Measurements from ENCODE around the gene TENT5D.
"Not testable (repeated sequence)": the region's sequence is repeated elsewhere in the genome, so short reads cannot be mapped to it uniquely, and the experiment has no call there.

The TENT5D gene

DNA sequence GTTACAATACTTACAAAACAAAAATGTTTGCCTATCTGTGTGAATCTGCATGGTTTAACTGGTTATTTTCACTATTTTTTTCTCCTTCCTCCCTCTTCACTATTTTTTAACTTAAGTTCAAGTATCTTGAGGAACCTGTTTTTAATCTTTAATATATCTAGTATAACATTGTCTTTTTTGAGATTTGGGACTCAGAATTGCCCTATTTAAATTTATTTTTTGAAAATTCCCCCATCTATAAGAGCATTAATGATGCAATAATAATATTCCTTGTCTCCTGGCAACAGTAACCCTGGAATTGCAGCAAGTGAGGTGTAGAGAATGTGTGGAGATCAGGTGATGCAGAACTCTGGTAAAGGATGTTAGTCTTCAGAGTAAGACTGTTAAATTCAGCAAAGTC lies at the start of gene TENT5D:
Gene TENT5D, plus strand, starts transcription at position 301 of the 400 bp plus-strand sequence. CDS start 22,093 bp downstream, outside the sequence.
- DNase-seq (ENCODE audit: low read depth): no peak
- no peak within 1 kb of the TSS for H3K4me3 ChIP-seq (ENCODE audit: low read depth, low read length)
- TF ChIP-seq, protein P1, sequence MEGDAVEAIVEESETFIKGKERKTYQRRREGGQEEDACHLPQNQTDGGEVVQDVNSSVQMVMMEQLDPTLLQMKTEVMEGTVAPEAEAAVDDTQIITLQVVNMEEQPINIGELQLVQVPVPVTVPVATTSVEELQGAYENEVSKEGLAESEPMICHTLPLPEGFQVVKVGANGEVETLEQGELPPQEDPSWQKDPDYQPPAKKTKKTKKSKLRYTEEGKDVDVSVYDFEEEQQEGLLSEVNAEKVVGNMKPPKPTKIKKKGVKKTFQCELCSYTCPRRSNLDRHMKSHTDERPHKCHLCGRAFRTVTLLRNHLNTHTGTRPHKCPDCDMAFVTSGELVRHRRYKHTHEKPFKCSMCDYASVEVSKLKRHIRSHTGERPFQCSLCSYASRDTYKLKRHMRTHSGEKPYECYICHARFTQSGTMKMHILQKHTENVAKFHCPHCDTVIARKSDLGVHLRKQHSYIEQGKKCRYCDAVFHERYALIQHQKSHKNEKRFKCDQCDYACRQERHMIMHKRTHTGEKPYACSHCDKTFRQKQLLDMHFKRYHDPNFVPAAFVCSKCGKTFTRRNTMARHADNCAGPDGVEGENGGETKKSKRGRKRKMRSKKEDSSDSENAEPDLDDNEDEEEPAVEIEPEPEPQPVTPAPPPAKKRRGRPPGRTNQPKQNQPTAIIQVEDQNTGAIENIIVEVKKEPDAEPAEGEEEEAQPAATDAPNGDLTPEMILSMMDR (IDR thresholded peaks at IDR 0.05; ENCODE audit: low read depth, low read length, missing control alignments): no peak

DNA sequence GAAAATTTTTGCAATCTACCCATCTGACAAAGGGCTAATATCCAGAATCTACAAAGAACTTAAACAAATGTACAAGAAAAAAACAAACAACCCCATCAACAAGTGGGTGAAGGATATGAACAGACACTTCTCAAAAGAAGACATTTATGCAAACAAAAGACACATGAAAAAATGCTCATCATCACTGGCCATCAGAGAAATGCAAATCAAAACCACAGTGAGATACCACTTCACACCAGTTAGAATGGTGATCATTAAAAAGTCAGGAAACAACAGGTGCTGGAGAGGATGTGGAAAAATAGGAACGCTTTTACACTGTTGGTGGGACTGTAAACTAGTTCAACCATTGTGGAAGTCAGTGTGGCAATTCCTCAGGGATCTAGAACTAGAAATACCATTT lies 34.6 kb upstream of the TENT5D start:
- H3K4me3 ChIP-seq (ENCODE audit: low read depth, low read length): not testable (repeated sequence)

DNA sequence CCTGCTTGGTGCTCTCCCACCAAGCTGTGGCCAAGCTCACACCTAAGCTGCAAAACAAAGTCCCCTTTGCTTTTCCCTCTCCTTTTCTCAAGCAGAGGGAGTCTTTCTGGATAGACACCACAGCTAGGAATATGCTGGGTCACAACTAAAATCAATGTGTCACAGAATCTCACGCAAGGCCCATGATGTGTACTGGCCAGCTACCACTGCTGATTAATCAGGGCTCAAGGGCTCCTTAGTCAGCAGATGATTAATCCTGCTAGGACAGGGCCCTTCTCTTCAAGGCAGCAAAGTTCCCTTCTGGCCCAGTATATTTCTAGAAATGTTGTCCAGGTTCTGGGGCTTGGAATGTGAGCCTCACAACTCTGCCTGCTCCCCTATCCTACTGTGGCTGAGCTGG lies 32.0 kb upstream of the TENT5D start:
- TF ChIP-seq, protein P1 (IDR thresholded peaks at IDR 0.05; ENCODE audit: low read depth, low read length, missing control alignments): no peak
- DNase-seq (ENCODE audit: low read depth): no peak
- H3K4me3 ChIP-seq (ENCODE audit: low read depth, low read length): no peak overlapping the region

More for the DNA sequence above, 34.6 kb upstream of the TENT5D start:
- DNase-seq (ENCODE audit: low read depth): not testable (repeated sequence)

DNA sequence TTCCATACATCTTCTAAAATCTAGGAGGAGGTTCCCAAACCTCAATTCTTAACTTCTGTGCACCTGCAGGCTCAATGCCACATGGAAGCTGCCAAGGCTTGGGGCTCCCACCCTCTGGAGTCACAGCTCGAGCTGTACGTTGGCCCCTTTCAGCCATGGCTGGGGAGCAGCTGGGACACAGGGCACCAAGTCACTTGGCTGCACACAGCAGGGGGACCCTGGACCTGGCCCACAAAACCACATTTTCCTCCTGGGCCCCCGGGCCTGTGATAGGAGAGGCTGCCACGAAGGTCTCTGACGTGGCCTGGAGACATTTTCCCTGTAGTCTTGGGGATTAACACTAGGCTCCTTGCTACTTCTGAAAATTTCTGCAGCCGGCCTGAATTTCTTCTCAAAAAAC lies 8.2 kb upstream of the TENT5D start:
- TF ChIP-seq, protein P1 (IDR thresholded peaks at IDR 0.05; ENCODE audit: low read depth, low read length, missing control alignments): no peak
- no peak overlapping the region for H3K4me3 ChIP-seq (ENCODE audit: low read depth, low read length)
- no peak for DNase-seq (ENCODE audit: low read depth)

DNA sequence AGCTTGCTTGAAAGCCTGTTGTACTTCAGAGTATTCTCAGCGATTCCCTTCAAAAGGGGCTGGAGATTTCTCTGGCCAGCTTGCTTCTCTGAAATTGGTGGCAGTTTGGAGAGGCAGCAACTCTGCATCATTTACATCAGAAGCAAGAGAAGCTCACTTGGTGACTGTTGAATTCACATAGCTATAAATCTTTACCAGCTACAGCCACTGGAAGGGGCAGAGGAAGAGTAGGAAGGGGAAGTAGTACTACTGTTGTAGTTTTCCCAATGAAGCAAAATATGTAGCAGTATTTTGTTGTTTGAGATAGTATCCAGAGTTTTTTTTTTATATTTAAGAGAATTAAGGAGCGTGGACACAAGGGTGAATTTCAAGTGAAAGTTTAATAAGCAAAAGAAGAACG lies 2.8 kb downstream of the TENT5D start:
- TF ChIP-seq, protein P1 (IDR thresholded peaks at IDR 0.05; ENCODE audit: low read depth, low read length, missing control alignments): no peak
- H3K4me3 ChIP-seq (ENCODE audit: low read depth, low read length): no peak overlapping the region
- DNase-seq (ENCODE audit: low read depth): no peak

DNA sequence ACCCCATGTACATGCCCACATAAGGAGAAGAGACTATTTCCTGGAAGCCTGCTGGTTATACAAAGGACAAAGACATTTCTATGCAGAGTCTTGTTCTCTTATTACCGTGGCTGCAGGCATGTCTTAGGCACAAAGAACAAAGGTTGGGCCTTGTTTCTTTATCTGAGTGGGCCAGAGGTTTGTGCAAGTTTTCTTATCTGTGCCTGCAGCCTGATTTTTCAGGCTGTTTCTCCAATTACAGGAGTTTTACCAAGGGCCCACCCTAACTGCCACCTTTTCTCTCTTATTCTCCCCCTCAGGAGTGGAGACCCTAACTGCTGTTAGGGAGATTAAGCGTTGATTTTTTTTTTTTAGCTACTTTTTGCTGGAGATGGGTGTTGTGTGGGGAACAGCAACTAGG lies 3.5 kb downstream of the TENT5D start:
- no peak overlapping the region for H3K4me3 ChIP-seq (ENCODE audit: low read depth, low read length)
- no peak for DNase-seq (ENCODE audit: low read depth)
- TF ChIP-seq, protein P1 (IDR thresholded peaks at IDR 0.05; ENCODE audit: low read depth, low read length, missing control alignments): no peak

DNA sequence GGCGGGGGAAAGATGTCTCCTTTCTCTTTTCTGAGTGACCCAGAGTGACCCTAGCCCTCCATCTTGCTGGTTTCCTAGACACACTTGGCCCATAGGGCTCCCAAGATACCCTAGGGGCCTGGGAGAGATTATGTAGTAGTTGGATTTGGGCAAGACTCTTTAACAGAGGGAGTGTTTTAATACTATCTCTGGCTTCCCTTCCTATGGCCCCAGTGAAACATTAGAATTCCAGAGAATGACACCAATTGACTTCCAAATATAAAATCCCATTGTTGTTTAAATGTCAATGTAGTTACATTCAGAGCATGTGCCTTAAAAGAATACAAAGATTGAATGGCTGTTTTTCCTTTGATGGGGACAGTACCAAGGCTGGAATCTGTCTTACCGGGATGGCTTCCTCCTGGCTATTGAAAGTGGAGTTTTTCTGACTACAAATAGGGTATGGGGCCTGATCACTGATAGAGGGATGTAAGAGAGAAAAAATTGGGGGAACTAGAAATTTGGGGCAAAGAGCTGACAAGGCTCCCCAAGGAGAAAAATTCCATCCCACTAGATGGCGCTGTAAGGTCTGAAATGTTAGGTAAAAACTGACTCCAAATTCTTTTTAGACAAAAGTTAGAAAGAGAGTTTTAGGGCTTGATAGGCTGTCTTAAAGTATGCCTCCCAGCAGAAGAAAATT lies 10.7 kb downstream of the TENT5D start:
- no peak for DNase-seq (ENCODE audit: low read depth)
- TF ChIP-seq, protein P1 (IDR thresholded peaks at IDR 0.05; ENCODE audit: low read depth, low read length, missing control alignments): peak; percentile 32
- no peak overlapping the region for H3K4me3 ChIP-seq (ENCODE audit: low read depth, low read length)
